Gastrocnemius medialis (tissue), 4 donors: ENCODE results near the gene EBLN2.

Source experiments
- POLR2A ChIP-seq, 2 donors: fragments of 450-650 bp; IDR thresholded peaks; one replicate each; pipeline ENCODE4 v1.6.1; 2017; ENCODE audit warnings: antibody characterized with exemption in 2 of 2, mild to moderate bottlenecking in 2 of 2, moderate library complexity in 2 of 2
- TF ChIP-seq, protein P1 (sequence below), 5 experiments: fragments of 450-650 bp in 3 of 5; fragments of 200-600 bp in 2 of 5; sonication (generic) in 2 of 5; IDR thresholded peaks in 4 of 5; conservative IDR thresholded peaks in 1 of 5; 1 replicate in 4 of 5; 2 replicates in 1 of 5; pipeline ENCODE4 v1.5.1; 2016 to 2019; ENCODE audit warnings: antibody characterized with exemption in 5 of 5, mild to moderate bottlenecking in 3 of 5, moderate library complexity in 3 of 5

DNA sequence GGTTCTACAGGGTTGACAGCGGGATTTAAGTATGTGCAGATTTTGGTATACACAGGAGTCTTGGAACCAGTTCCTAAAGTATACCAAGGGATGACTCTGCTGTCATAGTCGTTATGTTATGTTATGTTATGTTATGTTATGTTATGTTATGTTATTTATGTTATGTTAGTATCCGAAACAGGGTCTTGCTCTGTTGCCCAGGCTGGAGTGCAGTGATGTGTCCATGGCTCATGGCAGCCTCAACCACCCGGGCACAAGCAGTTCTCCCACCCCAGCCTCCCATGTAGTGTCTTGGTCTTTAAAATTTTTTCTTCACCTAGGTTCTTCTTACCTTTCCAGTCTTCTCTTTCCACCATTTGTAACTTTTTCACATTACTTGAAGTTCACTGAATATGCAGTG, 43.2 kb upstream of the EBLN2 start:
- TF ChIP-seq, protein P1, sequence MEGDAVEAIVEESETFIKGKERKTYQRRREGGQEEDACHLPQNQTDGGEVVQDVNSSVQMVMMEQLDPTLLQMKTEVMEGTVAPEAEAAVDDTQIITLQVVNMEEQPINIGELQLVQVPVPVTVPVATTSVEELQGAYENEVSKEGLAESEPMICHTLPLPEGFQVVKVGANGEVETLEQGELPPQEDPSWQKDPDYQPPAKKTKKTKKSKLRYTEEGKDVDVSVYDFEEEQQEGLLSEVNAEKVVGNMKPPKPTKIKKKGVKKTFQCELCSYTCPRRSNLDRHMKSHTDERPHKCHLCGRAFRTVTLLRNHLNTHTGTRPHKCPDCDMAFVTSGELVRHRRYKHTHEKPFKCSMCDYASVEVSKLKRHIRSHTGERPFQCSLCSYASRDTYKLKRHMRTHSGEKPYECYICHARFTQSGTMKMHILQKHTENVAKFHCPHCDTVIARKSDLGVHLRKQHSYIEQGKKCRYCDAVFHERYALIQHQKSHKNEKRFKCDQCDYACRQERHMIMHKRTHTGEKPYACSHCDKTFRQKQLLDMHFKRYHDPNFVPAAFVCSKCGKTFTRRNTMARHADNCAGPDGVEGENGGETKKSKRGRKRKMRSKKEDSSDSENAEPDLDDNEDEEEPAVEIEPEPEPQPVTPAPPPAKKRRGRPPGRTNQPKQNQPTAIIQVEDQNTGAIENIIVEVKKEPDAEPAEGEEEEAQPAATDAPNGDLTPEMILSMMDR (IDR thresholded peaks at IDR 0.05 in 4 of 5, conservative IDR thresholded peaks at IDR 0.05 in 1 of 5), result no peak
- no peak for TF ChIP-seq POLR2A (IDR thresholded peaks at IDR 0.05)
